GM18951 (cell line): ENCODE measurements around the gene USP17L30.

Experiments used
- POLR2A ChIP-seq: IDR thresholded peaks from 4 replicates; pipeline ENCODE4 v1.6.1; 2011; ENCODE audit warnings: mild to moderate bottlenecking; ENCODE audit not compliant: insufficient read length, insufficient read depth; ENCODE audit errors: extremely low read depth
- in situ Hi-C: fragments of 300-500 bp; cut with MboI; formaldehyde crosslinking; loops from one replicate; pipeline ENCODE4 v1.12.0; 2022; ENCODE audit warnings: low sequenced_read_pairs, mixed read lengths, inconsistent platforms; ENCODE audit not compliant: unreplicated experiment

The USP17L30 gene

GRCh38 chr4:9409793-9410192 lies 46.9 kb downstream of the USP17L30 start:
- TF ChIP-seq POLR2A = no peak

More at GRCh38 chr4:9409793-9410192, 46.9 kb downstream of the USP17L30 start:
- in situ Hi-C loops = no loop called here
